CD4-positive, alpha-beta T cell treated with Interleukin-4 for 1 hour (primary cell): ENCODE measurements around the gene EMD.
"Not testable (repeated sequence)": the region's sequence is repeated elsewhere in the genome, so short reads cannot be mapped to it uniquely, and the experiment has no call there.

ENCODE experiments used
- DNase-seq, 2 donors: peaks; one replicate each; pipeline ENCODE4 v3.0.0-alpha.2; 2020 to 2022

The EMD gene

GRCh38 chrX:154378799-154379568 is at the start of gene EMD:
TSS of gene EMD (plus strand) at chrX:154379295. CDS start at chrX:154379485, 190 bp downstream.
- peak; percentile 98 to 99 for DNase-seq

- DNase-seq = no peak
These were observed 46.5 kb upstream of the EMD start for GRCh38 chrX:154332561-154332960.

- DNase-seq = no peak
These were observed 46.0 kb upstream of the EMD start for GRCh38 chrX:154333116-154333515.

GRCh38 chrX:154333837-154334271 is 45.2 kb upstream of the EMD start:
- DNase-seq = no peak

- DNase-seq = no peak
These were observed 44.6 kb upstream of the EMD start for GRCh38 chrX:154334496-154334895.

- DNase-seq = not testable (repeated sequence)
These were observed 37.4 kb upstream of the EMD start for GRCh38 chrX:154341399-154342298.

GRCh38 chrX:154343063-154343462 is 36.0 kb upstream of the EMD start:
- not testable (repeated sequence) for DNase-seq

- DNase-seq = not testable (repeated sequence)
These were observed 35.5 kb upstream of the EMD start for GRCh38 chrX:154343620-154344019.

GRCh38 chrX:154348114-154348531 is 31.0 kb upstream of the EMD start:
- DNase-seq = peak in 1 of 2 donors; percentile 9

- DNase-seq = peak in 1 of 2 donors; percentile 3
These were observed 30.3 kb upstream of the EMD start for GRCh38 chrX:154348646-154349358.

GRCh38 chrX:154349359-154349935 is 29.6 kb upstream of the EMD start:
- DNase-seq = peak in 1 of 2 donors; percentile 19

- peak in 1 of 2 donors; percentile 2 for DNase-seq
These were observed 29.1 kb upstream of the EMD start for GRCh38 chrX:154349979-154350378.

GRCh38 chrX:154350429-154351182 is 28.5 kb upstream of the EMD start:
- peak in 1 of 2 donors; percentile 2 for DNase-seq

GRCh38 chrX:154351183-154352011 is 27.7 kb upstream of the EMD start:
- DNase-seq = peak; percentile 64 to 68

GRCh38 chrX:154352012-154352401 is 27.1 kb upstream of the EMD start:
- DNase-seq = peak in 1 of 2 donors; percentile 11

- DNase-seq = no peak
These were observed 26.6 kb upstream of the EMD start for GRCh38 chrX:154352466-154352865.

GRCh38 chrX:154353172-154353843 is 25.8 kb upstream of the EMD start:
- DNase-seq = no peak

GRCh38 chrX:154354013-154354412 is 25.1 kb upstream of the EMD start:
- peak in 1 of 2 donors; percentile 0 for DNase-seq

GRCh38 chrX:154354516-154354915 is 24.6 kb upstream of the EMD start:
- DNase-seq = peak in 1 of 2 donors; percentile 4

GRCh38 chrX:154355094-154355775 is 23.9 kb upstream of the EMD start:
- peak in 1 of 2 donors; percentile 8 for DNase-seq
